BJ (cell line): ENCODE measurements around the gene SNCA. TPM values are rescaled to one million over a fixed set of nuclear protein-coding genes. Genes with fewer than 3 reads are reported as not detected.

Source experiments
- CTCF ChIA-PET: fragments of 350-600 bp; formaldehyde crosslinking; extraction: SDS; loops from one replicate; lab custom pipeline; 2021; ENCODE audit warnings: antibody characterized with exemption, inconsistent platforms; lab: Yijun Ruan, JAX
- POLR2A ChIA-PET: fragments of 300-600 bp; sonication (Branson Sonifier 250); formaldehyde crosslinking; extraction: SDS; loops from one replicate; lab custom pipeline; 2021; ENCODE audit warnings: antibody characterized with exemption; lab: Charles Lee
- DNase-seq: peaks from one replicate; pipeline ENCODE4 v3.0.0-alpha.2; 2011; ENCODE audit warnings: low read depth
- H3K27me3 ChIP-seq: 2 replicates; pipeline ENCODE4 v1.6.0; 2011; ENCODE audit warnings: low read length; ENCODE audit not compliant: control insufficient read depth, insufficient read depth
- H3K36me3 ChIP-seq: 2 replicates; pipeline ENCODE4 v1.5.1; 2011; ENCODE audit warnings: low read length; ENCODE audit not compliant: control insufficient read depth, insufficient read depth
- H3K4me3 ChIP-seq: 2 replicates; pipeline ENCODE4 v1.5.1; 2011; ENCODE audit warnings: low read depth, mild to moderate bottlenecking, control low read depth, low read length
- CTCF ChIP-seq: IDR thresholded peaks from 2 replicates; pipeline ENCODE4 v1.5.1; 2011; ENCODE audit warnings: low read depth, mild to moderate bottlenecking, control low read depth, inconsistent platforms, low read length, moderate library complexity; ENCODE audit not compliant: insufficient read depth
- polyA plus RNA-seq: library from polyadenylated mRNA; depleted of rRNA; stranded (reverse); fragments of >200 nt; gene quantifications from 2 replicates; pipeline ENCODE4 v1.2.3, GENCODE V29; 2011

The SNCA gene
- polyA plus RNA-seq, 1 experiment: 0.18 TPM

- H3K4me3 ChIP-seq: no peak overlapping the region
- ChIA-PET POLR2A (no interaction called here), CTCF (no interaction called here)
- no peaks in the 10 kb centered on the region for H3K27me3 ChIP-seq
- no peak for TF ChIP-seq CTCF
- no peak for DNase-seq
- H3K36me3 ChIP-seq: no peaks in the 10 kb centered on the region
Observed at GRCh38 chr4:89820010-89820409, 17.0 kb downstream of the SNCA start.

GRCh38 chr4:89814362-89814761 is 22.6 kb downstream of the SNCA start:
- TF ChIP-seq CTCF: no peak
- Histone ChIP-seq H3K36me3 (no peaks in the 10 kb centered on the region), H3K27me3 (no peaks in the 10 kb centered on the region), H3K4me3 (no peak overlapping the region)
- POLR2A ChIA-PET: no interaction called here
- DNase-seq: no peak
- CTCF ChIA-PET: no interaction called here

- Histone ChIP-seq H3K4me3 (no peak overlapping the region), H3K27me3 (no peaks in the 10 kb centered on the region), H3K36me3 (no peaks in the 10 kb centered on the region)
- no peak for TF ChIP-seq CTCF
- no peak for DNase-seq
- ChIA-PET POLR2A (no interaction called here), CTCF (no interaction called here)
Observed at GRCh38 chr4:89813197-89813596, 23.8 kb downstream of the SNCA start.

- Histone ChIP-seq H3K36me3 (no peaks in the 10 kb centered on the region), H3K27me3 (no peaks in the 10 kb centered on the region), H3K4me3 (no peak overlapping the region)
- ChIA-PET CTCF (interaction anchor here (1.8 kb wide), 1 partner anchor 166 kb away, joined by 4 read pairs; no protein-coding TSS in a partner anchor), POLR2A (no interaction called here)
- no peak for DNase-seq
- TF ChIP-seq CTCF: no peak
Observed at GRCh38 chr4:89807441-89808140, 29.4 kb downstream of the SNCA start.

- POLR2A ChIA-PET: no interaction called here
- CTCF ChIA-PET: no interaction called here
- no peak overlapping the region for H3K4me3 ChIP-seq
- no peaks in the 10 kb centered on the region for H3K27me3 ChIP-seq
- DNase-seq: no peak
- H3K36me3 ChIP-seq: no peaks in the 10 kb centered on the region
- no peak for TF ChIP-seq CTCF
Observed at GRCh38 chr4:89805297-89805696, 31.7 kb downstream of the SNCA start.
